HG03354 (cell line): ENCODE data around the gene PMPCA.
"Not testable (repeated sequence)": the region's sequence is repeated elsewhere in the genome, so short reads cannot be mapped to it uniquely, and the experiment has no call there.

Experiments
- ATAC-seq: cut with Tn5 transposase; IDR thresholded peaks from one replicate; pipeline ENCODE4 v1.9.1; 2021; ENCODE audit warnings: mild to moderate bottlenecking; ENCODE audit not compliant: unreplicated experiment, poor library complexity, severe bottlenecking

The PMPCA gene

GRCh38 chr9:136407061-136407460 lies 3.4 kb upstream of the PMPCA start:
- ATAC-seq = not testable (repeated sequence)

GRCh38 chr9:136407911-136408310 lies 2.5 kb upstream of the PMPCA start:
- ATAC-seq = no peak

- ATAC-seq = peak; percentile 20
These were observed 652 bp upstream of the PMPCA start for GRCh38 chr9:136409557-136410455.

GRCh38 chr9:136411378-136411777 lies 920 bp downstream of the PMPCA start:
- ATAC-seq = no peak

GRCh38 chr9:136412962-136413361 lies 2.5 kb downstream of the PMPCA start:
- no peak for ATAC-seq

GRCh38 chr9:136416427-136416826 lies 6.0 kb downstream of the PMPCA start:
- no peak for ATAC-seq

GRCh38 chr9:136416914-136417313 lies 6.5 kb downstream of the PMPCA start:
- no peak for ATAC-seq

GRCh38 chr9:136418182-136419091 lies 8.0 kb downstream of the PMPCA start:
- ATAC-seq = no peak

- no peak for ATAC-seq
These were observed 8.6 kb downstream of the PMPCA start for GRCh38 chr9:136419092-136419420.

GRCh38 chr9:136421791-136422190 lies 11.3 kb downstream of the PMPCA start:
- ATAC-seq = no peak

- no peak for ATAC-seq
These were observed 12.4 kb downstream of the PMPCA start for GRCh38 chr9:136422876-136423275.

- ATAC-seq = no peak
These were observed 13.1 kb downstream of the PMPCA start for GRCh38 chr9:136423432-136424146.

- ATAC-seq = no peak
These were observed 14.4 kb downstream of the PMPCA start for GRCh38 chr9:136424750-136425362.

- ATAC-seq = not testable (repeated sequence)
These were observed 14.9 kb downstream of the PMPCA start for GRCh38 chr9:136425367-136425766.

GRCh38 chr9:136426787-136427186 lies 16.3 kb downstream of the PMPCA start:
- no peak for ATAC-seq

GRCh38 chr9:136429075-136429628 lies 18.7 kb downstream of the PMPCA start:
- no peak for ATAC-seq

- ATAC-seq = no peak
These were observed 19.4 kb downstream of the PMPCA start for GRCh38 chr9:136429683-136430491.

GRCh38 chr9:136430588-136431234 lies 20.3 kb downstream of the PMPCA start:
- no peak for ATAC-seq
